ENCODE data around the gene ARHGAP8.

The ARHGAP8 gene

DNA sequence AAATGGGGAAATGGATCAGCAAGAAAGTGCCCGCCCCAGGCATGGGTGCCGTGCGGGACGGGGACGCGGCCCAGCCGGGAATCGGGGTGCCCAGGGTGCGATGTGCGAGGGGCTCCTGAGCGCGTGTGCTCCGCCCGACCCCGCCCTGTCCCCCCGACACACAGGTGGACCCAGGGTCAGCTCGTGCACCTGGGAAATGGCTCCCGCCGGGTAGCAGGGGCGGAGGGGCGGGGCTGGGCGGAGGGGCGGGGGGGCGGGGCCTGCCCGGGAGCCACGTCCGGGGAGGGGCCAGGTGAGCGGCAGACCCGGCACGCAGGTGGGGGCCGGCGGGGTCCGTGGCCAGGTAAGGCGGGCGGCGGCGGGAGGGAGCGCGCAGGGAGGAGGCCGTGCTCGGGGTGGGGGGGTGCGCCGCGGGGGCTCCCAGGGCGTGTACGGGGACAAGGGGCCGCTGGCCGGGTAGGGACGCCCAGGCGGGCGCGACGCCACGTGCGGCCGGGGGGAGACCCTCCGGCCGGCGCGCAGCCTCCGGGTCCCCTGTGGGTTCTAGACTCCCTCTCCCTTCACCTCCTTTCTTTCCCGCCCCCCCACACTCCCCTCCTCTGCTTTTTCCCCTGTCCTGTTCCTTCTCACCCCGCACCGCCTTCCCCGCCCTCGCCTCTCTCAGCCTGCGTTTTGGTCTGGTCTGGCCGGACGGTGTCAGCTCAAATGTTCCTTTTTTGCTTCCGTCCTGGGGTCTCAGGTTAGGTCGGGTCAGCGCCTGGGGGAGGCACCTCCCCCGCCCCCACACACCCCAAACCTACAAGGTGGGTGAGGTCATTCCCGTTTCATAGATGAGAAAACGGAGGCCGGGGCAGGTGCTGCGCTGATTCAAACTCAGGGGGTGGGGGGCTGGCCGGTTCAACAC is at the start of gene ARHGAP8:
Gene ARHGAP8 (plus strand): TSS at position 291 of the 904 bp plus-strand sequence. CDS start 33,953 bp downstream, outside the sequence.
- no peak for FAIRE-seq

DNA sequence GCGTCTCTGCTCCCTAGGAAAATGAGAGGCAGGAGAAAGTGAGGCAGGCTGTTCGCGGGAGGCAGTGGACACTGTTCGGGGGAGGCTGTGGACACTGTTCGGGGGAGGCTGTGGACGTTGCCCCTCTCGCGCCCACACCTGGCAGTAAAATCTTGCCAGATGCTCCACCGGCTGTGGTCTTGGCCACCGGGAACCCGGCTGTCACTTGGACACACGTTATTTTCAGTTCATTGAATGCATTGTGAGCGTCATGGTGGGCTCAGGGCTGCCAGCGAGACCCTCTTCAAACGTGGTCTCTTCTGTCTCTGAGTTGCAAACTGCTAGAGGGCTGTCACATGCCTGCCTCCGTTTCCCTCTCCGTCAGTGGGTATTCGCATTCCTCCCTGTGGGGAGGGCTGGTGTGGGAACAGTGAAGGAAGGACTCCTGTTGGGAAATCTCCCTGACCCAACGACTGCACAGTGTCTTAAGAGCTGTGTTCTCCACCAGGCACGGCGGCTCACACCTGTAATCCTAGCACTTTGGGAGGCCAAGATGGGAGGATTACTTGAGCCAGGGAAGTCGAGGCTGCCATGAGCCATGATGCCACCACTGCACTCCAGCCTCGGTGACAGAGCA is 49.0 kb upstream of the ARHGAP8 start:
- no peak for FAIRE-seq

DNA sequence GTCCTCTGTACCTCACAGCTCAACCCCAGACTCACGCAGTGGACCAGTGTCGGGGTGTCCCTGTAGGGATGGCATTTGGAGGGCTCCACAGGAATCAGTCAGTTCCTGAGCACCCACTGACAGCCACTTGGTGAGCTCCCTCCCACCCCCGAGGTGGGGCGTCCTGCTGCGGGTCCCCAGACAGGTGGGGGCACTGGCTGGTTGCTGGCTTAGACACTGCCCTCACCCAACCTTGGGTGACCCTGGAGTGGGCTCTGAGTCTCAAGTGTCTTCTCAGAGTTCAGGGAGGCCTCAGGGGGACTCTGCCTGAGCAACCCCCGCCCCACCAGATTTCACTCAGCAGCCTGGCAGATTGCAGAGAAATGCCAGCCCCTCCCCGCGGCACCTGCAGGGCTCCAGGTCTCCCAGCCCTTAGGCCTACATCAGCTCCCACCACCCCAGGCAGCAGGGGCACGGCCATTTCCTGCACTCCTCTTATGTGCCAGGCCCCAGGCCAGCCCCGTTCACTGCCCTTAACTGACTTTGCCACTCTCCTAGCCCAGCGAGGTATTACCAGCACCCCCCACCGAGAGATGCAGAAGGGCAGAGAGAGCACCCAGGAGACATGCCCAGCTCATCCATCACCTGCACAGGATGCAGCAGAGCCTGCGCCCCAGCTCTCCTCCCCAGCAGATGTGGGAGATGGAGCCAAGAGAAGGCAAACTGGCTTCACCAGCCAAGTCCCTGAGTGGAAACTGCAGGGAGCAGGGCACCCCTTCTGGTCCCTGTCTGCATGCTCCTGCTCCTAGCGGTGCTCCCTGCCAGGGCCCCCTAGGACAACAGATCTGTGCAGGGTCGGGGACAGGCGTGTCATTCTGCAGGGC is 48.0 kb upstream of the ARHGAP8 start:
- no peak for FAIRE-seq

DNA sequence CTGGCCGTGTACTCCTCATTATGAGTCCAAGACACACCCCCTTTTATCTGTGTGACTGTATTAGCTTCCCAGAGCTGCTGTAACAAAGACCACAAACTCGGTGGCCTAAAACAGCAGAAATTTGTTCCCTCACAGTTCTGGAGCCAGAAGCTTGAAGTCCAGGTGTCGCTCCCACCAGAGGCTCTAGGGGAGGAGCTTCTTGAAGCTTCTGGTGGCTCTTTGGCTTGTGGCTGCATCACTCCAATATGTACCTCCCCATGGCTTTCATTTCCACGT is 47.4 kb upstream of the ARHGAP8 start:
- no peak for FAIRE-seq

DNA sequence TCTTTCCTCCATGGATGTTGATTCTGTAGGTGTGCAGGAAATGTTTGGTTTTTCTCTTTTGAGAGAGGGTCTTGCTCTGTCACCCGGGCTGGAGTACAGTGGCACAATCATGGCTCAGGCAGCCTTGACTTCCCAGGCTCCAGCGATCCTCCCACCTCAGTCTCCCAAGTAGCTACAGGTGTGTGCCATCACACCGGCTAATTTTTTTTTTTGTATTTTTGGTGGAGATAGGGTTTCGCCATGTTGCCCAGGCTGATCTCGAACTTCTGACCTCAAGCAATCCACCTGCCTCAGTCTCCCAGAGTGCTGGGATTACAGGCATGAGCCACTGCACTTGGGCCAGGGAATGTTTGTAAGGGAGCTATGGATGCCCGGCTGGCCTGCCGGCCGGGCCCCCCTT is 45.9 kb upstream of the ARHGAP8 start:
- FAIRE-seq: no peak

DNA sequence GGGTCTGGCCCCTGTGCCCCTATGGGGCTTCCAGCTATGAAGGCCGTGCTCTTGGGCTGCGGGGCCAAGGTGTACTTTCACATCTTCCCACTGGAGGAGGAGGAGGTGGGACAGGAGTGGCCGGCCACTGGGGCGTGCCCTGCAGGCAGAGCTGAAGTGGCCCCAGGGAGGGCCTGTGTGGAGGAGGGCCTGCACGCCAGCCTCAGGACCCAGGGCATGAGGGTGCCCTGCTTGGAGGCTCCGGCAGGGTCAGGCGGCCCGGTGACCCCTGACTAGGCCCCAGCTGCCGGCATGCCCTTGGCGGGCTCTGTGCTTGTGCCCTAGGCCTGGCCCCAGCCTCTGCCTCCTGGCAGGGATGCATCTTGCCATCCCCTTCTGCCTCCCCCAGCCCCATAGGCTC is 45.2 kb upstream of the ARHGAP8 start:
- FAIRE-seq: no peak

DNA sequence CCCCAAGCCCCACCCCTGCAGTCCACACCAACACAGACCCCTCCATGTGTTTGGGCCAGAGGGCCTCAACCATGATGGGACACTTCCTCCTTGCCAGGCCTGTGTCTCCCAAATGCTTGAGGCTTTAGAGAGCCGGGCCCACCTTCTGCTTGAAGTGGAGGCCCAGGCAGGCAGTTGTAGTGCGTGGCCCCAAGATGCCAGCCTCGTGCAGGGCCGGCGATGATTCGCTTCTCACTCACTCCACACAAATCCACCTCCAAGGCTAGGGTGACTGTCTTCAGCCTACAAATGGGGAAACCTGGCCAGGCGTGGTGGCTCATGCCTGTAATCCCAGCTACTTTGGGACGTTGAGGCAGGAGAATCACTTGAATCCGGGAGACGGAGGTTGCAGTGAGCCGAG is 44.6 kb upstream of the ARHGAP8 start:
- FAIRE-seq: no peak

DNA sequence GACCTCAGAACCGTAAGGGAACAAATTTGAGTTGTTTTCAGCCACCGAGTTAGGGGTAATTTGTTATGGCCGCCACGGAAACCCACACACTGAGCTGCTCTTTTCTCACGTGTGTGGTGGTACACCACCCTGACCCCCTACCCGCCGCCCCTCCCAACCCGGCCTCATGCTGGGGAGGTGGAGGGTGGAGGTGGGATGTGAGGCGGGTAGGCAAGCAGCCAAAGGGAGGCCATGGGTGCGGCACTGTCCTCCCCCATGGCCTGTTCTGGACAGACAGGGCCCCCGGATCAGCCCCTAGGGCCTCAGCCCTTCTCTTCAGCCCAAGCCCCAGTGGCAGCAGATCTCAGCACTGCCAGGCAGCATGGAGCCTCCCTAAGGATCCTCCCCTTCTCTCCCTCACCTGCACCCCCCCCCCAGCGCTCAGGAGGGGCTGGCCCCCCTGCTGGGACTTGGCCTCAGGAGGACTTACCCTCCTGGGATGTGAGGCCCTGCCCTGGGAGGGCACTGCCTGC is 42.4 kb upstream of the ARHGAP8 start:
- FAIRE-seq: no peak

DNA sequence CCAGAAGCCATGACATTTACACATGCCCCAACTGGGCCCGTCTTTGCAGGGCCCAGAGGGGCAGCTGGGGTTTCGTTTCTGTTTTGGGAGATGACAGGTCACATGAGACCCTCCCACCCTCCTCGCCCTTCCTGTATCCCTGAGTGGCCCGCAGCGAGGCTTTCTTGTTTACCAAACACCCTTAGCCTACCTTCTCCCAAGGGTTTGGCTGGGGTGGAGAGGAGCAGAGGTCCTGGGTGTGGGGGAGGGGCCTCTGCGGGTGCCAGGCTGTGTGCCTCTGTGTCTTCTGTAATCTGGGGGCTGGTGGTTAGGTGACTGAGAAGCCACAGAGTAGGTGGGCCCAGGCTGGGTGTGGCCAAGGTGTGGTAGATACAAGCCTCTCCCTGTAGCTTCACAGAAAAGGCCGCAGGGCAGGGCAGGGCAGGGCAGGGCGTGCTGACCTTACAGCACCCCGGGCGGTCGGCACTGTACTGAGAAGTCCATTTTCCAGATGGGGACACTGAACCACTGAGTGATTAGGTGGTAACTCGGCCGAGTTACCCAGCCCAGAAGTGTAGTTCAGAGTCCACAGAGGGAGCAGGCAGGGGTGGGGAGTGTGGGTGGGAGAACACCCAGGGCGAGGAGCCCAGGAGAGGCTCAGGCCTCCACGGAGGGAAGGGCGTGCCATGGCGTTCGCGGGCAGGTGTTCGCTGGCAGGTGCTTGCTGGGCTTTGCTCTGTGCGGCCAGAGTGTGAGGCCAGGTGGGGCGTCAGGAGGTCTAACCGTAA is 41.7 kb upstream of the ARHGAP8 start:
- FAIRE-seq: no peak

DNA sequence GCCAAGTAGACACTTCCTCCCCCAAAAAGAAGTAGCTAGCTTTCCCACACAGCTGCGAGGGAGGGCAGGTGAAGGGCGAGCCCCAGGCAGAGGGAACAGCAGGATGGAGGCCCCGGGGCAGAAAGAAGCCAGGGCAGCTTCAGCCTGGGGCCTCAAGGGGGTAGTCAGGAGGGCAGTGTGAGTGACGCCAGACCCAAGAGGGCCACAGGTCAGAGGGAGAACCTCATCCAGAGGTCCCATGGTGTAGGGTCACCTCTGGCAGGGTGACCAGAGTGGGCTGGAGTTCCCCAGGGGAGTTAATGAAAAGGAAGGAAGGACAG is 41.2 kb upstream of the ARHGAP8 start:
- FAIRE-seq: no peak

DNA sequence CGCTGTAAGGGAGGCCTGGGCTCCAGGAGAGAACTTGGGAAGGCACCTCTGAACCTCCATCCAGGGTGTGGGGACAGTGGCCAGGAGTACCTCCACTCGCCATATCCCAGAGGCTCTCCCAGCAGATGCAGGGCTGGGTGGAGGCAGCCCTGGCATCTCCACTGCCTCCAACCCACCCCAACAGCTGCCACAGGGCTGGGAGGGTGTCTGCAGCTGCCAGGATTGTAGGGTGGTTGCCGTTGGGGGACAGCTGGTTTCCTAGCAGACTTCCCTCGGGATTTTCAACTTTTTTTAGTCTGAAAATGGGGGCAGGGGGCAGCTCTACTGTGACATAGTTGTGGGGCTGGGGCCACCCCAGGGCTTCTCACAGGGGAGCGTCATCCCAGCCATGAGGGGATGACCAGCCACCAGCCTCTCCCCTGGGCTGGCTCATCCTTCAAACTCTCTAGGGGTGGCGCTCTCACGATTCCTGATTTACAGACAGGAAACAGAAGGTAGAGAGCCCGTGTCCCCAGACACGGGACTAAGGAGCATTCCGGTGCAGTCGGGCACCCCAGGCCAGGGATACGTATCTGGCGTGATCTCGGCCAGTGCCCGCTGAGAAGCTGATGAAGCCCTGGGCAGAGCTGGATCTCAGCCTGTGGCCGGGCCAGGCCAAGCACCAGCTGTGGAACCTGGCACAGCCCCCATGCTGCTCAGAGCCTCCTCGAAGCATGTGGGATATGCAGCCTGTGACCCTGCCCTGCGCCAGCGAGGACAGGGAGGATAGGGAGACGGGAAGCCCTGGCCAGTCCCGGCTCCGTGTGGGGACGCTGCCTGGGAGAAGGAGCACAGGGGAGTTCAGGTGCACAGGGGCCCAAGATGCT is 40.5 kb upstream of the ARHGAP8 start:
- no peak for FAIRE-seq

DNA sequence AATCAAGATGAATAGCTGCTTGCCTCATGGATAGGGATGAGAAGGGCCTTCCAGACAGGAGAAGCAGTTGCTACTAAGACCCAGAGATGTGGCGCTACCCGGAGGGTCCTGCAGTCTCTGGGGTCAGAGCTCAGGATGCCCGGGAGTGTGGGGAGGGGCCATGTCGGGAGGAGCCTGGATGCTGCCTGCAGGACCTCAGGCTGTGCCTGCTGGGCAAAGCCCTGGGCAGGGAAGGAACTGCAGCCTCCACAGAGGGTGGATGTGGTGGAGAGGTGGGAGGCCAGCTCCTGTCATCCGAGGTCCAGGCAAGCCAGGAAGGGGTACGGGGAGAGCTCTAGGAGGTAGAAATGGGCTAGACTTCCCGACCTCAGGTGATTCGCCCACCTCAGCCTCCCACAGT is 39.4 kb upstream of the ARHGAP8 start:
- FAIRE-seq: no peak

DNA sequence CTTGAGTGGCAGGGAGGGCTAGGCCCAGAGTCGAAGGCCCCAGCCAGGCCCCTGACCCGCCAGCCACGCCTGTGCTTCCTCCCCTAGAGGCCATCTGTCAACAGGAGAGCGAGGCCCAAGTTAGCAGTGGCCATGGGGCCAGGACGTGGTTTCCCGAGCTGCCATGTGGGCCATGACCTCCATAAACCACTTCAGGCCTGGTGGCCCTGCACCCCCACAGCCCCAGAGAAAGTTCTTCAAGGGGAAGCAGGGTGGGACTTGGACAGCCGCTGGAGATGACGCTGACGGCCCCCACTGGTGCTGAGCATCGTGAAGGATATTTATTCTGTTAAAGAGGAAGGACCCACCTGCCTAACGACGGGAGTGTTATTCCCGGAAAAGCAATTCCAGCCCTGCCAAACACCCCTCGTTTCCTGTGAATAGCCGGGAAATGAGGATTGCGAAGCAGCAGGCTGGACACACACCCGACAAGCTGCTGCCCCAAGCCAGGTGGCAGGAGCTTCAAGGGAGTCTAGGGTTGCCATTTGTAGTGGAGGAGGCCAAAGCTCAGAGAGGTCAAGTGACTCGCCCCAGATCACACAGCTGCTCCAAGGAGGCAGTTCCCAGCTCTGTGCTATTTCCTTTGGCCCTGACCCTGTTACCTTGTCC is 37.5 kb upstream of the ARHGAP8 start:
- FAIRE-seq: no peak

DNA sequence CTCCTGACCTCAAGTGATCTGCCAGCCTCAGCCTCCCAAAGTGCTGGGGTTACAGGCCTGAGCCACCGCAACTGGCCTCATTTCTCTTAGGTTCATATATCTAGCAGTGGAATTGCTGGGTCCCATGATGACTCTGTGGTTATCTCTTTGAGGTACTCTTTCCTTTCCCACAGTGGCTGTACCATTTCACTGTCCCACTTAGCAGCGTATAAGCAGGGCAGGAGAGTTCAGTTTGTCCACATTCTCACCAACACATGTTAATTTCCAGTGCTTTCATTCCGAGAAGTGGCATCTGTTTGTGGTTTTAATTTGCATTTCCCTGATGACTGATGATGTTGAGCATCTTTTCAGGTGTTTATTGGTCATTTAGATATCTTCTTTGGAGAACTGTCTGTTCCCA is 34.0 kb upstream of the ARHGAP8 start:
- no peak for FAIRE-seq

DNA sequence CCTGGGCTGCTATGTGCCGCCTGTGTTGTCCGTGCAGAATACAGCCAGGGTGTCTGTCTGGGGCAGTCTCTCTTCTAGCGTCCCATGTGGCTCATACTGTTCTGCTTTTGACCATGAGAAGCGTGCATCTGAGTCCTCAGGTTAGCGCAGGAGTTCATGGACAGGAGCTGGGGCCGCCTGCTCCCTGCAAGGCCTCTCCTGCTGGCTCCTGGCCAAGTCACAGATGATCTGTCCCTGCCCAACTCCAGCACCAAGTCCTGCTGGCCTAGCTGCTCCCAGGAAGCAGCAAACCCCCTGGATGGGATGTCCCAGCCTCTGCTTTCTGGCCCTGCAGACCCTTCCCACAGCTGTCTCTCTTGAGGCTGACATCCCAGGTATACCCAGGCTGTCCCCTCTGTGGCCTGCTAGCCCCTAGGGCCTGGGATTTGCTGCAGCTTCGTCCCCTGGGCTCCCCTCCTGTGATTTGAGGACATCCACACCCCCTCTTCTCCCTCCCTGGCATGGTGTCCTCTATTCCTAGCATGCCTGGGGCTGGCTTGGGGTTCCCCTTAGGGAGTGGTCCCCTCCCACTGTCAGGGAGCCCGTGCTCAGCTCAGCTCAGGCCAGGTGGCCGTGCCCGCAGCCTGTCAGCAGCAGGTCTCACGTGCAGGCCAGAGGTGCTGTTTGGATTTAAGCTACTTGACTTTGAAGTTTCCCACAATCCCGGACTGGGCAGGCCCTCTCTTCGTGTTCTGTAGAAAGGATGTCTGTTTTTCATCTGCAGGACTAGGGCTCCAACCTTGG is 32.6 kb upstream of the ARHGAP8 start:
- no peak for FAIRE-seq

DNA sequence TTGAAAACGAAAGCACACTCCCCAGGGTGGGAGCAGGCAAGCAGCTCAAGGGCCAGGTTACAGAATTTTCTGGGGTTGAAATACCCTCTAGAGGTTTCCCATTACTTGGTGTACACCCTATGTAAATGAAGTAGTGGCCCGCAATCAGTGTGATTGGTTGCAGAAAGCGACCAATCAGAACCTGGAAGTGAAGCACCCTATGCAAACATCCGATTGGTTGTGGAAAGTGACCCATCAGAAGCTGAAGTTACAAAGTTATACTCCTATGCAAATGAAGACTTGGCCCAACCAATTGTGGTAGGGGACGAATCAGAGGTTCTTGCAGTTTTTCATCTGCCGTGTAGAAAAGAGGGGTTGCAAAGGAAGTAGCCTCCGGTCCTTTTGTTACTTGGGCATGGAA is 31.2 kb upstream of the ARHGAP8 start:
- no peak for FAIRE-seq

DNA sequence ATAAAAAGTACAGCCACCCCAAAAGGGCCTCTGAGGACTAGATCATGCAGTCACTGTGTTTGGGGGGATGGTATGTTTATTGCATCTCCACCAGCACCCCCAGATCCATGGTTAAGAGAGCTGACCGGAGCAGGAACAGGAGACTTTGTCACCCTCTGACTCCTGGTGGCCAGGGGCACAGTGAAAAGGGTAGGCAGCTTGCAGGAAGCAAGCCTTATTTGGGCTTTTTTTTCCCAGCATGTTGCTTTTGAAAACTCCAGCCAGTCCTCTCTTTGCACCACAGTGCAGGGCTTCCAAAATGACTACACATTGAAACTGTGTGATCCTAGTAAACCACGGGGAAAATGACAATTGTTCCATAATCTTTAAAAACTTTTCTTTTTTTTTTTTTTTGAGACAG is 29.8 kb upstream of the ARHGAP8 start:
- FAIRE-seq: no peak

DNA sequence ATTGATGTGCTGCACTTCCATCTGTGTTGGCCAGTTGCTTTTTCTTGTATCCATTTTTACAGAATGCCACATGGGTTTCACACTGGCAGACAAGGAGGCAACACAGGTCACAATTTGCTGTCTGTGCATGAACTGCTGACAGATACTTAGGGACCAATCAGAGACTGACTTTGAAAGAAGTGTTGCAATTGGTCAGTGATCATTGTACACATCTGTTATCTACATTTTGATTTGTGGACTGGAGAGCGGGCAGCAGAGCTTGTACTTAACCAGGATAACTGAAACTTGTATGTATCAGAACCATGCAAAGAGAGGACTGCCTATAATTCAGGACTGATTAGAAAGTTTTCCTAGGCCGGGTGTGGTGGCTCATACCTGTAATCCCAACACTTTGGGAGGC is 28.6 kb upstream of the ARHGAP8 start:
- no peak for FAIRE-seq

DNA sequence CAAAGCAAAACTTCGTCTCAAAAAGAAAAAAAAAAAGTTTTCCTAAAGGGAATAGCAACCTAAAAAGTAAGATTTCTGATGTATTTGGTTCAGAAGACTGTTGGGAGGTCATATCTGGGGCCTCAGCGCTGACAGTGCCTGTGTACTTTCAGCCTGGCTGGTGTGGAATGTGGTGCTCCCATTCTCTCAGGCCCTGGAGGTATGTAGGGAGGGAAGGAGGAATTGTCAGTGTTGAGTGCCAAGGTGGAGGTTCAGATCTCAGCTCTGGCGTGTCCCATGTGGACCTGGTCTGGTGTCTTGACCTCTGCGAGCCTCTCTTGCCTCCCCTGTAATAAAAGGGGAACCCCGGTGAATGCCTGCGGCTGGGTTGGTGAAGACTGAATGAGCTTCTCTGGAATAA is 28.0 kb upstream of the ARHGAP8 start:
- no peak for FAIRE-seq

DNA sequence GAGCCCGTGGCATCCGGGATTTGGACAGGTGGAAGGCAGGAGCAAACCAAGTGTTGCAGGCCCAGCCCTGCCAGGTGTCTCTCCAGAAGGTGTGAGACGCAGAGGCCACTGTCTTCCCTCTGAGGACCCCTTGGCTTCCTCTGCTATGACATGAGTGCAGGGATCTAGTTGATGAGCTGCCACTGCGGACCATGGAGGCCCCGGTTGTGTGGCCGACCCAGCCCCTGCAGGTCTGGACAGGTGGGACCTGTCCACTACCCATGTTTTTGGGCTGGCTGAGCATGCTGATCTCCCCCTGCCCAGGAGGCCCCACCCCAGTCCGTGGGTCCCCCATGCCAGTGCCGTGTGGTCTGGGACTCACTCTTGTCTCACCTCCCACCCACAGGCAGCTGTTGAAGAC is 27.5 kb upstream of the ARHGAP8 start:
- no peak for FAIRE-seq

DNA sequence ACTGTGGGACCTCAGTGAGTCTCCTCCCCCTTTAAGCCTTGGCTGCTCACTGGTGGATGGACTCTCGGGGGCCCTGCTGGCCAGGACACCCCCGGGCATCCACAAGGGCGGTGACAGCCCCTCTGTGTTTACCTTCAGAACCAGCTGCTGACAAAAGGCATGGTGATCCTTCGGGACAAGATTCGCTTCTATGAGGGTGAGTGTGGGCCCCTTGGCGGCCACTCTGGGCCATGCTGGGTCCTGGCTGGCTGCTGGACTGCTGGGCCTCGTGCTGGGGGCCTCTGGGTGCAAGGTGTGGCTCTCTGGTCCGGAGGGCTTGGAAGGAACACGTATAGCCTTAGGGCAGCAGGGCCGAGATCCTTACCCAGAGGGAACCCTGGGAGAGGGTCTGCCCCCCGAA is 25.9 kb upstream of the ARHGAP8 start:
- FAIRE-seq: no peak
